DOHH2 (cell line): ENCODE results near the gene CDKAL1.

ENCODE experiments used
- EZH2phosphoT487 ChIP-seq: fragments of 200-600 bp; sonication (generic); IDR thresholded peaks from 2 replicates; pipeline ENCODE4 v1.6.1; 2017; ENCODE audit warnings: borderline replicate concordance, mild to moderate bottlenecking, antibody characterized with exemption, low read length, moderate library complexity, mixed read lengths
- TF ChIP-seq, protein P1 (sequence below): fragments of 200-600 bp; sonication (generic); IDR thresholded peaks from one replicate; pipeline ENCODE4 v1.5.1; 2014; ENCODE audit warnings: antibody characterized with exemption, mild to moderate bottlenecking, low read depth, low read length; ENCODE audit not compliant: poor library complexity, severe bottlenecking

DNA sequence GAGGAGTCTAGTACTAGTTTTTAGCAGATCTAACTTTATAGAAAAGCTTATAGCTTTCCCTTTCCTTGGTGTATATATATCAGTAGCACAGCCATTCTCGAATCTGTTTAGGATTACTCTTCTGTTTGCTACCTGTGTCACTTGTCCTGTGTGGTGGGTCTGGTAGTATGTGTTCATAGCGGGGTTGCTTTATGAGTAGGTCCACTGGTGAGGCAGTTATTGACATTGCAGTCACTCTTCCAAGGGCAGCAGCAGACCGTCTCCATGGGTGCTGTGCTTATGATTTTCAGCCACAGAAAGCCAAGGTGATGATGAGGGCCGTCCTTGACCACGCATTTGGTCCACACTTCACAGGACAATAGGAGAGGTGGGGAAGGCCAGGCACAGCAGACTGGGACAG lies 171.5 kb downstream of the CDKAL1 start:
- TF ChIP-seq, protein P1, sequence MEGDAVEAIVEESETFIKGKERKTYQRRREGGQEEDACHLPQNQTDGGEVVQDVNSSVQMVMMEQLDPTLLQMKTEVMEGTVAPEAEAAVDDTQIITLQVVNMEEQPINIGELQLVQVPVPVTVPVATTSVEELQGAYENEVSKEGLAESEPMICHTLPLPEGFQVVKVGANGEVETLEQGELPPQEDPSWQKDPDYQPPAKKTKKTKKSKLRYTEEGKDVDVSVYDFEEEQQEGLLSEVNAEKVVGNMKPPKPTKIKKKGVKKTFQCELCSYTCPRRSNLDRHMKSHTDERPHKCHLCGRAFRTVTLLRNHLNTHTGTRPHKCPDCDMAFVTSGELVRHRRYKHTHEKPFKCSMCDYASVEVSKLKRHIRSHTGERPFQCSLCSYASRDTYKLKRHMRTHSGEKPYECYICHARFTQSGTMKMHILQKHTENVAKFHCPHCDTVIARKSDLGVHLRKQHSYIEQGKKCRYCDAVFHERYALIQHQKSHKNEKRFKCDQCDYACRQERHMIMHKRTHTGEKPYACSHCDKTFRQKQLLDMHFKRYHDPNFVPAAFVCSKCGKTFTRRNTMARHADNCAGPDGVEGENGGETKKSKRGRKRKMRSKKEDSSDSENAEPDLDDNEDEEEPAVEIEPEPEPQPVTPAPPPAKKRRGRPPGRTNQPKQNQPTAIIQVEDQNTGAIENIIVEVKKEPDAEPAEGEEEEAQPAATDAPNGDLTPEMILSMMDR: no peak
- no peak for TF ChIP-seq EZH2phosphoT487
